ENCODE measurements around the gene ZMYND10.

The ZMYND10 gene

GRCh38 chr3:50370594-50370993 is 25.1 kb upstream of the ZMYND10 start:
- DNase-seq: no peak

- no peak for DNase-seq
Observed at GRCh38 chr3:50369012-50369670, 23.6 kb upstream of the ZMYND10 start.

GRCh38 chr3:50365842-50366220 is 20.3 kb upstream of the ZMYND10 start:
- no peak for DNase-seq

- peak; percentile 96 for DNase-seq
Observed at GRCh38 chr3:50365080-50365841, 19.7 kb upstream of the ZMYND10 start.

- DNase-seq: no peak
Observed at GRCh38 chr3:50364573-50365079, 19.1 kb upstream of the ZMYND10 start.

- DNase-seq: no peak
Observed at GRCh38 chr3:50359760-50360110, 14.2 kb upstream of the ZMYND10 start.

- DNase-seq: peak; percentile 97
Observed at GRCh38 chr3:50358911-50359759, 13.6 kb upstream of the ZMYND10 start, which contains the start of gene TMEM115. TMEM115 (minus strand) TSS chr3:50359521; CDS start chr3:50359063, 458 bp downstream.

GRCh38 chr3:50358355-50358910 is 12.9 kb upstream of the ZMYND10 start:
- no peak for DNase-seq

GRCh38 chr3:50357481-50357880 is 11.9 kb upstream of the ZMYND10 start:
- no peak for DNase-seq

- no peak for DNase-seq
Observed at GRCh38 chr3:50356553-50356952, 11.0 kb upstream of the ZMYND10 start.

GRCh38 chr3:50355829-50356552 is 10.5 kb upstream of the ZMYND10 start:
- no peak for DNase-seq

- DNase-seq: no peak
Observed at GRCh38 chr3:50354850-50355249, 9.3 kb upstream of the ZMYND10 start.

GRCh38 chr3:50354186-50354764 is 8.7 kb upstream of the ZMYND10 start:
- DNase-seq: no peak

GRCh38 chr3:50353245-50354004 is 7.9 kb upstream of the ZMYND10 start:
- DNase-seq: no peak

- no peak for DNase-seq
Observed at GRCh38 chr3:50352781-50353180, 7.2 kb upstream of the ZMYND10 start.

GRCh38 chr3:50351323-50351697 is 5.8 kb upstream of the ZMYND10 start:
- no peak for DNase-seq

GRCh38 chr3:50350527-50351322 is 5.2 kb upstream of the ZMYND10 start, which contains the start of the genes CYB561D2 and NPRL2:
CYB561D2 (plus strand) TSS chr3:50350862; CDS start chr3:50351434, 572 bp downstream.
NPRL2 (minus strand) TSS chr3:50350775; CDS start chr3:50350652, 123 bp downstream.
- peak; percentile 97 for DNase-seq

- DNase-seq: no peak
Observed at GRCh38 chr3:50350213-50350526, 4.6 kb upstream of the ZMYND10 start.

- DNase-seq: peak; percentile 79
Observed at GRCh38 chr3:50347187-50347813, 1.8 kb upstream of the ZMYND10 start.

- no peak for DNase-seq
Observed at GRCh38 chr3:50345008-50345407, 524 bp downstream of the ZMYND10 start.

All from RPMI8226 (cell line).